A549 treated with Mapracorat at 1 μM for 4 hours (cell line): ENCODE measurements around the gene TYMP. TPM values are rescaled to one million over a fixed set of nuclear protein-coding genes. Genes with fewer than 3 reads are reported as not detected.

ENCODE experiments used
- total RNA-seq: library from RNA; stranded (reverse); fragments of 200-300 nt; extraction: Qiagen RNA extraction; gene quantifications from 5 replicates; pipeline ENCODE4 v1.2.3, GENCODE V29; 2022

TYMP gene, protein sequence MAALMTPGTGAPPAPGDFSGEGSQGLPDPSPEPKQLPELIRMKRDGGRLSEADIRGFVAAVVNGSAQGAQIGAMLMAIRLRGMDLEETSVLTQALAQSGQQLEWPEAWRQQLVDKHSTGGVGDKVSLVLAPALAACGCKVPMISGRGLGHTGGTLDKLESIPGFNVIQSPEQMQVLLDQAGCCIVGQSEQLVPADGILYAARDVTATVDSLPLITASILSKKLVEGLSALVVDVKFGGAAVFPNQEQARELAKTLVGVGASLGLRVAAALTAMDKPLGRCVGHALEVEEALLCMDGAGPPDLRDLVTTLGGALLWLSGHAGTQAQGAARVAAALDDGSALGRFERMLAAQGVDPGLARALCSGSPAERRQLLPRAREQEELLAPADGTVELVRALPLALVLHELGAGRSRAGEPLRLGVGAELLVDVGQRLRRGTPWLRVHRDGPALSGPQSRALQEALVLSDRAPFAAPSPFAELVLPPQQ
- total RNA-seq = 10.2 to 20.7 TPM (median 19.5 TPM) in 5 replicates

DNA sequence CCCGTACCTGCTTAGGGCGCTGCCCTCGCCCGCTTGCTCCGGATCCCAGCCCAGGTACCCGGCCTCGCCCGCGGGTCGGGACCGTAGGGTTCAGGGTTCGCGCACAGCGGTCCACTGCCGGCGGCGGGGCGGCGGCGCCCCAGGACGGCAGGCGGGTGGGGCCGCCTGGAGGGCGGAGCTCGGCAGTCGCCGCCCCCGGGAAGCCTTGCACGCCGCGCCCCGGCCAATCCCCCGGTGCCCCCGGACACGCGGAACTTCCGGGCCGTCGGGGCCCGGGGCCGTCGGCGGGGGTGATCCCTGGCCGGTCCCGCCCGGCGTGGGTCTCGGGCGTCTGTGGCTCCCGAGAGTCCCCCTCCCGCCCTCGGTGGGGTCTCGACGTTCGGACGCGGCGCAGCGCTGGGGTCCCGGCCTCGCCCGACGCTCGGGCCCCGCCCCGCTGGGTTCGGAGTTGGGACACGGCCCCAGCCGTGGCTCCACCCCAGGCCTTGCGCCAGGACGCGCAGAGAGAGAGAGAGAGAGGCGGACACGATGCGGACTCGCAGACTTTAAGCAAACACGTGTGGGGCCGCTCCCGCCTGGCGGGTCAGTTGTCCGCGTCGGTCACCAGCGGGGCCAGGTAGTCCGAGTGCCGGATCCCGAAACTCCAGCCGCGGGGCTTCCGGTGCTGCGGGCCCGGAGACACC, at the start of gene TYMP:
TYMP (minus strand) TSS at position 116 of the 683 bp plus-strand sequence. CDS start 303 bp downstream, outside the sequence.

DNA sequence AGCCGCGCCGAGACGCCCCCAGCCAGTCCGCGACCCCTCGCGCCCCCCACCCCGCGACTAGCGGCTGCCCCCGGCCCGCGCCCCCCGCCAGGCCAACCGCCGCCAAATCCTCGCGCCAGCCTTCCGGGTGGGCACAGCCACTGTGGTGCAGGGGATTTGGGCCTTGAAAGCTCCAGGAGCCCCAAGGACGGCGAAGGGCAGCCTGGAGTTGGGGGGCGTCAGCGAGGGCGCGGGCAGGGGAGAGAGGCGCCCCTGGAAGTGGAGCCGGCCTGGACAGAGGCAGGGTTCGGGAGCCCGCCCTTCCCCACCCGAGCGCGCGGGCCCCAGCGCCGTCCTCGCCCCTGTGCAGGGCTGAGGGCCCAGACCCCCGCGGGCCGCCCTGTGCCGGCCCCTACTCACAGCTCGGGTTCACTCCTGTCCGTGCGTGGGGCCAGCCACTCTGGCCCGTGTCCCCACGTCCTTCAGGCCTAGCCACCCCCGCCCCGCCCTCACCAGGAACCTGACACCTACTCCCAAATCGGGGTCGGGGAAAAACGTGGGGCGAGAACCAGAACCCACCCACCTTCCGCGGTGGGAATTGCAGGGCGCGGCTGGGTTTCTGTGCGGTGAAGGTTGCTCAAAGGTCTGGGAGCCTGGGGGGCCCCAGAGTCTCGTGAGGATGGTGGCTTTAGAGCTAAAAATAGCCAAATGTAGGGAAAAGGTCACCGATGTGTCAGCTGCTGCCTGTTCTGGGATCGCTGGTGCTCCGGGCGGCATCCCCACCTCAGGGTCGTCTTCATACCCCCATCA, 48.4 kb upstream of the TYMP start, which contains the start of gene CPT1B:
CPT1B (minus strand) TSS at position 441 of the 789 bp plus-strand sequence. CDS start 512 bp downstream, outside the sequence.

DNA sequence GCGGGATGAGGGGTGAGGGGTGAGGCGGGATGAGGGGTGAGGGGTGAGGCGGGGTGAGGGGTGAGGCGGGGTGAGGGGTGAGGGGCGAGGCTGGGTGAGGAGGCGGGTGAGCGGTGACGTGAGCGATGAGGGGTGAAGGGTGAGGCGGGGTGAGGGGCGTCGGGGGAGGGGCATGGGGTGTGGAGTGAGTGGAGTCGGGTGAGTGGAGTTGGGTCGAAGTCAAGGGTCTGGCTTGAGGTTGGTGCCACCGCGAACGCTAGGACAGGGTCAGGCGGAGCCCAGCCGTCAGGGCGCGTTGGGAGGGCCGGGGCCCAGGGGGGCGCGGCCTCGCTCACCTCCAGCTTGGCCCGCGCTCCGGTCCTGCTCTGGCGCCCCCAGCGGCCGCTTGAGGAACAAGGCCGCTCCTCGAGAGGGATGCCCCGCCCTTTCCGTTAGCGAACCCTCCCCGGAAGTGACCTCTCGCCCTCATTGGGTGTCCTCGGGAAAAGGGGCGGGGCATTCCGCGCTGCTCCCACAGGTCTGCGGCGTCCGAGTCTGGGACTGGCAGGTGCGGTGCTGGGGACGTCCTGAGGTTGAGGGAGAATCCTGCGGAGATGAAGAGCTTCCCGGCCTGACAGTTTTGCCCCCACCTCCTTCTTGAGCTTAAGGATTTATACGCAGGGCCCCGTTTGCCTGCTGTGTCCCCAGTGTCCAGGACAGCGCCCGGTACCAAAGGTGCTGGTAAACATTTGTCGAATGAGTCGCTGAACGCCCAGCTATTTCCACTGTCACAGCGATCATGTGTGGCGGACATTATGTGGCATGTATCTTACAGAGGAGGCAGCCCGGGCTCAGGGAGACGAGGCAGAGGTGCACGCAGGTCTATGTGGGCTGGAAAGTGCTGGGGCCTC, 33.0 kb upstream of the TYMP start, which contains the start of gene SYCE3:
SYCE3 (minus strand) TSS at position 397 of the 890 bp plus-strand sequence. CDS start 6,514 bp downstream, outside the sequence.

DNA sequence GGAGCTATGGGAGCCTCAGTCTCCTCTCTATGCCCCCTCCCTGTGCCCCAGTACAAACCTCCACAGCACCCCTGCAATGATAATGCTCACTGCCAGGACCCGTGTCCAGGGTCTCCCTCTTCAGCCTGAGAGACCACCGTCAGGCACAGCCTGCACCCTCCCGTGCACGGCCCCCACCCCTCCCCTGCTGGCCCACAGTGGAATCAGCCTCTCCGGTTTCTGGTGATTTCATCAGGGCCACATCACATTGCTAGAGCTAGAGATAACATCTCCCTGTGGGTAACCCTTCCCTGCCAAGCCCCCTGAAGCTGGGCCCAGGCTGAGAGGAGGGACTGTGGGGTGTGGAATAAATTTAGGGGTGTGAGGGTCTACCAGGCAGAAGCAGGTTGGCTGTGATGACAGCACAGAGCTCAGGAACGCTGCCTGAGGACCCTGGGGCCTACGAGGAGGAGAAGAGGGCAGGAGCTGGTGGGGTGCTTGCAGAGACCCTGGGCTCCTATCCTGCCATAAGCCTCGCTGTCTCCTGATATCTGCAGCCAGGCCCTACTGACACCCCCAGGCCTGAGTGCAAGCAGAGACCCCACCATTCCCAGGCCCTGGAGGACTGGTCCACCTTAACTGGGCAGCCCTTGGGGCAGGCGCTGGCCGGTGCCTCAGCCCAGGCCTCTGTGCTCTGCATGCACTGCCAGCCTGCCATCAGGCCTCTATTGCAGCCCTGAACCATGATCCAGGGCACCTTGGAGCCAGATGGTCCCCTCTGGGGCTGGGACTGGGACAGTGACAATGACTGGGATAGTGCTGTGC, 15.9 kb upstream of the TYMP start, which contains the start of gene KLHDC7B:
KLHDC7B (plus strand) TSS at position 378 of the 804 bp plus-strand sequence; CDS start at position 723, 345 bp downstream.

DNA sequence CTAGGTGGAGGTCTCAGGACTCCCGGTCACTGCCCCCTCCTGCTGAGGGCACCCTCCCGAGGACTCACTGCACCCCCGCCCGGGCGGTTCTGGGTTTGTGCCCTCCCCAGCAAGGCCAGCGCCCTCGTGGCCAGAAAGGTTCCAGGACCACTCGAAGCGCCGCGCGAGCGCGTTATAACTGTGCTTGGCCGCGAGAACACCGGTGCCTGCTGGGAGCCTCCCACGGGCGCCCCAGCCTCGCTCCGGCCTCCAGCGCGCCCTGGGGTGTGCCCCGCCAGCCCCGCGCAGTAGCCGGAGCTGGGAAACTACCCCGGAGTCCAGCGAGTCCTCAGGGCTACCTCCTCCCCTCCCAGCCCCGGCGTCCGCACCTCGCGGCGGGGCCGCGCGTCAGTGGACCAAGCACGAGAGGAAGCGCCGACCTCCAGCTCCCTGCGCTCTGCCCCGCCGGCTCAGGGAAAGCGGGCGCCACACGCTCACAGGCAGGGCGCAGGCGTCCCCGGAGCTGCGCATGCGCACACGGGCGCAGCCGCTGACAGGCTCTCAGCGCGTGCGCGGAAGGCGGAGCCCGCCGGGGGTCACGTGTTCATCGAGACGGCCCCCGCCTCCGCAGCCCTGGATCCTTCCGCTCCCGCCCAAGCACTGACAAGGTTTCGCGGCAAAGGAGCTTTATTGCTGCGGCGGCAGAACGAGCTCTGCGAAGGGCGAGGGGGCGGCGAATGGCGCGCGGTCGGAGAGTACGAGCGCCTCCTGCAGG, 4.5 kb downstream of the TYMP start, which contains the start of gene SCO2:
SCO2 (minus strand) TSS at position 495 of the 754 bp plus-strand sequence. CDS start 1,187 bp downstream, outside the sequence.

DNA sequence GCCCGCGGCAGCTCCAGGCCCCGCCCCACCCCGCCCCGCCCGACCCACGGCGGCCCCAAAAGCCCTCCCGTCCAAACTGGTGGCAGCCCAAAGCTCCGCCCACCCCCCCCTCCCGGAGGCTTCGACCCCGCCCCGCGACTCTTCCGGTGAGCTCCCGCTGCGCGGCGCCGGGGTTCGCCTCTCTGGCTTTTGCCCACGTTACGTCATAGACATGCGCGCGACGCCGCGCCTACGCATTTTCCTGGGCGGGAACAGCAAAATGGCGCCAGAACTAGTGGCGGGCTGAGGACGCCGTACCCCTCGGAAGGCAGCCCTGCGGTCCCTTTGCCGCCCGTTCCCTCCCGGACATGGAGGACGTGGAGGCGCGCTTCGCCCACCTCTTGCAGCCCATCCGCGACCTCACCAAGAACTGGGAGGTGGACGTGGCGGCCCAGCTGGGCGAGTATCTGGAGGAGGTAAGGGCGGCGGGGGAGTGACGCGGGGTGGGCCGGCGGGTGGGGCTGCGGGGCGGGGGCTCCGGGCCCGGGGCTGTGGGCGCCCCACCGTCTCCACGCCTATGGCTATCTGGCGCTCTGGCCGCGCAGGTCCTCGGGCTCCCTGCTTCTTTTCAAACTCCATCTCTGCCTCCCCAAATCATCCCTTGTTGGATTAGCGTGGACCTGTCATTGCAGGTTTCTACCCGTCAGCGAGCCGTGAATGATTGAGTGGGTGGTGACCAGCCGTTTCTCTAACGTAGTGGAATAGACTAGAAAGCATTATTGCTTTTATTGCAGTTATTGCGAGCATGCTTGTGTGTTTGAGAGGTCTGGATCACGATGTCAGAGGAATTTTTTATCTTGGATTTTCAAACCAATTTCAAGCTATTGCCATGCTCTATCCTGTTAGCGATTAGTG, 21.6 kb downstream of the TYMP start, which contains the start of gene NCAPH2:
NCAPH2 (plus strand) TSS at position 234 of the 894 bp plus-strand sequence; CDS start at position 348, 114 bp downstream.

DNA sequence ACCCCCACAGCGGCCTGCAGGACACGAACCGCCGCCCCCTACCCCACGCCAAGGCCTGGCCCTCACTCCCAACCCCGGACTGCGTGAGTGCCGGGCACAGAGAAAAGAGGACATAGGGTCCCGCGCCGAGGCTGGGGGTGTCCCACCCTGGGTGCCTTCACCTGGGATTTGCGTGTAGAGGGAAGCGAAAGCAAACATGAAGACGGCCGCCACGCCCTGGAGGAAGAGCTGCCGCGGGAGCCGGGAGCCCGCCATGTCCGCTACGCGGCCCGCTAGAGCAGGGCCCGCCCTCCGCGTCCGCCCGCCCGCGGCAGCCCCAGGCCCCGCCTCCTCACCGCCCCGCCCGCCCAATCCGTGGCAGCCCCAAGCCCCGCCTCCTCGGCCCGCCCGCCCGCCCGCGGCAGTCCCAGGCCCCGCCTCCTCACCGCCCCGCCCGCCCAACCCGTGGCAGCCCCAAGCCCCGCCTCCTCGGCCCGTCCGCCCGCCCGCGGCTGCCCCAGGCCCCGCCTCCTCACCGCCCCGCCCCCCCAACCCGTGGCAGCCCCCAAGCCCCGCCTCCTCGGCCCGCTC, 22.3 kb downstream of the TYMP start, which contains the start of gene LMF2:
LMF2 (minus strand) TSS at position 282 of the 570 bp plus-strand sequence; CDS start at position 255, 27 bp downstream.

DNA sequence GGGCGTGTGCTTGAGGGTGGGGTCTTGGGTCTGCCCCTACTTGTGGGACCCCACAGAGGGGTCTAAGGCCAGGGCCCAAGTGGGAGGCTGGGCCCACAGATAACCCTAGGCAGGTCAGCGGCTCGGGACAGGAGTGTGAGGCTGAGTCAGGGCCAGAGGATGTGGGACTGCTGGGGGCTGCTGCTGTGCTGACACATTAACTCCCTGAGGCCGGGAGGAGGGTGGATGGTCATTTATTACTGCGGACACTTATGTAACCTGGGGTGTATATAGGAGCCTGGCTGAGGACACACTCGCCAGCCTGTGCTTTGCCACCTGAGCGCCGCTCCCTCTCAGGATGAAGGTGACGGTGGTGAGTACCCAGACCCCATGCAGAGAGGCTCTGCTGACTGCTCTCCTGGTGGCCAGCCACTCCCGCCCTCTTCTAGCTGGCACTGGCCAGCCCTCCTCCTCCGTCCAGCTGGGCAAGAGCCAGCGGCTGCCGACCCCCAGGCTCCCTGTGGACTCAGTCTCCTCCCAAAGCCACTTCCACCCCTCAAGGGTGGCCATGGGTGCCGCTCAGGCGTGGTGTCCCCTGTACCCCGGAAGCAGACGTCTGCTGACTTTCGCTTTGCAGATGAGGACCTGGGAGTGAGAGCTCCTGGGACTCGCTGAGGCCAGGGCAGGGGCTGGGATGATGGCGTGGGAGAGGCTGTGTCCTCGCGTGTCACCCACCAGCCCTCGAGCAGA, 43.1 kb downstream of the TYMP start, which contains the start of gene MIOX:
MIOX (plus strand) TSS at position 299 of the 729 bp plus-strand sequence; CDS start at position 338, 39 bp downstream.

DNA sequence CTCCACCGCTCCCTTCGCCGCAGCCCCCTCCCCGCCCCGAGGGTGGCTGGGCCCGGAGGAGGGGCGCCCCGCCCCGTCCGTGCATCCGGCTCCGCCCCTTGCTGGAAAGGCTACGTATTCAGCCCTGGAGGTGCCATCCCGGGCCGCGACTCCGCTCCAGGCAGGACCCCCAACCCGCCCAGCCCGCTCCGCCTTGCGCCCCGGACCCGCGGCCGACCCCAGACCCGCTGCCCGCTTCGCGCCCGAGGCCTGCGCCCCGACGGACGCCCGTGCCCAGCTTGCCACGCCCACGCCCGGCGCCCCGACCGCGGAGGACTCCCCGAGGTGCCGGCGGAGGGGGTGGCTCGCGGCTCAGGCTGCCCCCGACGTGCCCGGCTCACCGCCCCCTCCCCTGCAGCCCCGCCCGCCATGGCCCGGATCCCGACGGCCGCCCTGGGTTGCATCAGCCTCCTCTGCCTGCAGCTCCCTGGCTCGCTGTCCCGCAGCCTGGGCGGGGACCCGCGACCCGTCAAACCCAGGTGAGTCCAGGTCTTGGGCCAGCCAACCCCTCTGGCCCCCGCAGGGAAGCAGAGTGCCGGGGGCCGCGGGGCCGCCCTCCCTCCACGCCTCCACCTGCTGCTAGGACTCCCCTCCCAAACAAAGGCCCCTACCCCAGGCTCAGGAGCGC, 48.2 kb downstream of the TYMP start, which contains the start of gene ADM2:
ADM2 (plus strand) TSS at position 104 of the 667 bp plus-strand sequence; CDS start at position 409, 305 bp downstream.

Other genes with a start within 250 kb of the TYMP start
- gene PLXNB2, start 222.4 kb downstream of the TYMP start, total RNA-seq = 86.0 to 120 TPM (median 115 TPM) in 5 replicates
- 2.4 to 5.1 TPM (median 2.7 TPM) in 5 replicates for gene DENND6B, start 203.0 kb downstream of the TYMP start, total RNA-seq
- gene PPP6R2, start 186.7 kb downstream of the TYMP start, total RNA-seq = 9.1 to 14.9 TPM (median 12.3 TPM) in 5 replicates
- 16.7 to 25.8 TPM (median 24.6 TPM) in 5 replicates for gene SBF1, start 55.0 kb downstream of the TYMP start, total RNA-seq
- 0.44 to 0.68 TPM (median 0.51 TPM) in 5 replicates for gene ADM2, start 48.5 kb downstream of the TYMP start, total RNA-seq
- gene MIOX, start 43.2 kb downstream of the TYMP start, total RNA-seq = 0.11 TPM in 1 of 5 replicates, not detected in the others
- 33.1 to 55.0 TPM (median 49.4 TPM) in 5 replicates for gene LMF2, start 22.3 kb downstream of the TYMP start, total RNA-seq
- gene NCAPH2, start 21.8 kb downstream of the TYMP start, total RNA-seq = 30.2 to 41.7 TPM (median 38.7 TPM) in 5 replicates
- gene SCO2, start 4.4 kb downstream of the TYMP start, total RNA-seq = 3.8 to 10.3 TPM (median 5.2 TPM) in 5 replicates
- gene KLHDC7B, start 15.9 kb upstream of the TYMP start, total RNA-seq = 0.03 TPM in 2 of 5 replicates, not detected in the others
- 0.45 TPM in 1 of 5 replicates, not detected in the others for gene SYCE3, start 32.9 kb upstream of the TYMP start, total RNA-seq
- gene CPT1B, start 48.4 kb upstream of the TYMP start, total RNA-seq = 9.6 to 15.8 TPM (median 12.3 TPM) in 5 replicates
- gene CHKB, start 52.8 kb upstream of the TYMP start, total RNA-seq = 15.1 to 24.1 TPM (median 18.2 TPM) in 5 replicates
- gene MAPK8IP2, start 70.8 kb upstream of the TYMP start, total RNA-seq = 2.2 to 4.4 TPM (median 3.6 TPM) in 5 replicates
- gene ARSA, start 98.1 kb upstream of the TYMP start, total RNA-seq = 17.8 to 24.1 TPM (median 22.4 TPM) in 5 replicates
- gene SHANK3, start 142.8 kb upstream of the TYMP start, total RNA-seq = 2.7 to 5.5 TPM (median 4.5 TPM) in 5 replicates
- gene ACR, start 208.2 kb upstream of the TYMP start, total RNA-seq = not detected in 5 replicates